Heart right ventricle (tissue), 16 donors: ENCODE results near the gene TMEM132D. TPM values are rescaled to one million over a fixed set of nuclear protein-coding genes. Genes with fewer than 3 reads are reported as not detected.

Source experiments
- ATAC-seq, 8 donors: fragments of 200-7000 bp; cut with Tn5 transposase; one replicate each; pipeline ENCODE4 v1.9.1; 2020; ENCODE audit warnings: mild to moderate bottlenecking in 8 of 8, moderate library complexity in 8 of 8, moderate number of reproducible peaks in 1 of 8
- DNase-seq, 2 donors: peaks; one replicate each; pipeline ENCODE4 v3.0.0-alpha.2; 2020
- H3K27ac ChIP-seq, 10 donors: fragments of 200-600 bp; sonication (generic) in 2 of 10; one replicate each; pipeline versions ENCODE4 v1.5.0 to v1.8.0; 2020 to 2022; ENCODE audit warnings: mild to moderate bottlenecking in 3 of 10
- H3K27me3 ChIP-seq, 7 donors: fragments of 200-600 bp; one replicate each; pipeline ENCODE4 v1.8.0; 2021 to 2022; ENCODE audit warnings: mild to moderate bottlenecking in 2 of 7
- H3K36me3 ChIP-seq, 9 donors: fragments of 200-600 bp; sonication (generic) in 1 of 9; one replicate each; pipeline versions ENCODE4 v1.5.0 to v1.8.0; 2020 to 2022; ENCODE audit warnings: mild to moderate bottlenecking in 2 of 9
- H3K4me1 ChIP-seq, 9 donors: fragments of 200-600 bp; sonication (generic) in 1 of 9; one replicate each; pipeline versions ENCODE4 v1.5.0 to v1.8.0; 2020 to 2022; ENCODE audit warnings: mild to moderate bottlenecking in 4 of 9
- H3K4me3 ChIP-seq, 10 donors: fragments of 200-600 bp; sonication (generic) in 2 of 10; one replicate each; pipeline versions ENCODE4 v1.5.0 to v1.8.0; 2020 to 2022; ENCODE audit warnings: mild to moderate bottlenecking in 7 of 10, moderate library complexity in 2 of 10
- H3K9me3 ChIP-seq, 11 donors: fragments of 200-600 bp in 10 of 11; sonication (generic) in 2 of 11; one replicate each; pipeline versions ENCODE4 v1.5.0 to v1.8.0; 2013 to 2022; ENCODE audit warnings: mild to moderate bottlenecking in 2 of 11, control low read depth in 1 of 11, moderate library complexity in 1 of 11
- WGBS, 2 donors: extraction: QIAGEN DNeasy Blood & Tissue Kit; methylation state at CpG; one replicate each; pipeline ENCODE4 v1.1.7; 2013; ENCODE audit warnings: inconsistent platforms in 1 of 2; 5-methylcytosine and 5-hydroxymethylcytosine counted together
- intact Hi-C, 10 donors: fragments of 100-400 bp; cut with DNase I; formaldehyde crosslinking; loops; one replicate each; pipeline versions ENCODE4 v1.11.1 to v1.14.2; 2022
- polyA plus RNA-seq, 2 donors: library from polyadenylated mRNA; stranded (reverse); fragments of 200-250 nt; gene quantifications; one replicate each; pipeline ENCODE4 v1.2.3, GENCODE V29; 2013
- total RNA-seq, 10 donors: library from RNA; stranded (reverse); fragmentation: NEBNext Ultra II Directional in 3 of 10; extraction: Animal tissue kit (Norgen Biotek cat#: 25700) in 3 of 10; gene quantifications; one replicate each; pipeline versions ENCODE4 v1.2.1 to v1.2.4, GENCODE V29; 2021 to 2023
- TF ChIP-seq, protein P1 (sequence below), 9 donors: fragments of 200-600 bp; sonication (generic) in 2 of 9; IDR thresholded peaks; one replicate each; pipeline versions ENCODE4 v1.5.0 to v1.8.0; 2021 to 2022; ENCODE audit warnings: antibody characterized with exemption in 9 of 9, mild to moderate bottlenecking in 5 of 9, moderate library complexity in 1 of 9
- donor health status: Arrhythmogenic right ventricular cardiomyopathy.
- donor health status: ischemic (EF 13 %, LVEDD 7.1; RV severe dilation, severe dysfunction).
- donor health status: healthy with polysubstance abuse.
- donor health status: DM: no; HTN: yes; CAD: no.
- donor health status: DM: no; HTN: no; CAD: no.
- donor health status: ischemic (EF 25% LVEDD 6.9; RV normal size, moderate dysfunction).
- donor health status: ischemic (EF 25% LVEDD 5.7; RV mildly dilated, moderate dysfunction).
- donor health status: healthy.
- donor health status: DM: yes; HTN: yes; CAD: no.
- donor health status: Ischemic cardiomyopathy.
- donor health status: ischemic (EF 35%, LVEDD 5.7; RV mildly dilated, moderate dysfunction).
- donor health status: nonischemic (EF 11% LVEDD 7.7; RV severe dilation, severe dysfunction).
- donor health status: DM: yes; HTN: yes; CAD: no.
- donor health status: PGD.
- donor health status: ischemic (EF 29% LVEDD 5.4; RV normal size, mild dysfunction).
- donor health status: nonischemic (EF 23%, LVEDD 6.1; RV moderate dilation, normal function).

TMEM132D gene
- total and polyA plus RNA-seq, 12 donors: not detected

GRCh38 chr12:129700036-129700435 lies 203.8 kb downstream of the TMEM132D start:
- H3K4me1 ChIP-seq: no peaks in the 10 kb centered on the region
- no peak overlapping the region for H3K4me3 ChIP-seq
- TF ChIP-seq, protein P1, sequence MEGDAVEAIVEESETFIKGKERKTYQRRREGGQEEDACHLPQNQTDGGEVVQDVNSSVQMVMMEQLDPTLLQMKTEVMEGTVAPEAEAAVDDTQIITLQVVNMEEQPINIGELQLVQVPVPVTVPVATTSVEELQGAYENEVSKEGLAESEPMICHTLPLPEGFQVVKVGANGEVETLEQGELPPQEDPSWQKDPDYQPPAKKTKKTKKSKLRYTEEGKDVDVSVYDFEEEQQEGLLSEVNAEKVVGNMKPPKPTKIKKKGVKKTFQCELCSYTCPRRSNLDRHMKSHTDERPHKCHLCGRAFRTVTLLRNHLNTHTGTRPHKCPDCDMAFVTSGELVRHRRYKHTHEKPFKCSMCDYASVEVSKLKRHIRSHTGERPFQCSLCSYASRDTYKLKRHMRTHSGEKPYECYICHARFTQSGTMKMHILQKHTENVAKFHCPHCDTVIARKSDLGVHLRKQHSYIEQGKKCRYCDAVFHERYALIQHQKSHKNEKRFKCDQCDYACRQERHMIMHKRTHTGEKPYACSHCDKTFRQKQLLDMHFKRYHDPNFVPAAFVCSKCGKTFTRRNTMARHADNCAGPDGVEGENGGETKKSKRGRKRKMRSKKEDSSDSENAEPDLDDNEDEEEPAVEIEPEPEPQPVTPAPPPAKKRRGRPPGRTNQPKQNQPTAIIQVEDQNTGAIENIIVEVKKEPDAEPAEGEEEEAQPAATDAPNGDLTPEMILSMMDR (IDR thresholded peaks at IDR 0.05): no peak
- no peaks in the 10 kb centered on the region for H3K27me3 ChIP-seq
- no peaks in the 10 kb centered on the region for H3K36me3 ChIP-seq
- DNase-seq (no peak), ATAC-seq (no peak)
- intact Hi-C loops: no loop called here
- H3K27ac ChIP-seq: no peak overlapping the region
- H3K9me3 ChIP-seq: peaks cover 0 to 51% (median 0%) of the 10 kb centered on the region in 11 donors
- 91 to 93% methylated on average over 22 of the region's 22 CpGs for WGBS, 2 donors

- WGBS, 2 donors: 55 to 56% methylated on average over 11 of the region's 11 CpGs
- H3K27me3 ChIP-seq: no peaks in the 10 kb centered on the region
Measured at GRCh38 chr12:129696926-129697325, 206.9 kb downstream of the TMEM132D start.

GRCh38 chr12:129696405-129696804 lies 207.4 kb downstream of the TMEM132D start:
- intact Hi-C loops: no loop called here
- WGBS, 2 donors: 23 to 27% methylated on average over 5 of the region's 5 CpGs
- TF ChIP-seq, protein P1 (IDR thresholded peaks at IDR 0.05): no peak
- peaks cover 0 to 37% (median 0%) of the 10 kb centered on the region in 11 donors for H3K9me3 ChIP-seq
- H3K4me3 ChIP-seq: no peak overlapping the region
- H3K27me3 ChIP-seq: no peaks in the 10 kb centered on the region
- no peak overlapping the region for H3K27ac ChIP-seq
- DNase-seq (no peak), ATAC-seq (no peak)
- no peaks in the 10 kb centered on the region for H3K4me1 ChIP-seq
- no peaks in the 10 kb centered on the region for H3K36me3 ChIP-seq

More at GRCh38 chr12:129696926-129697325, 206.9 kb downstream of the TMEM132D start:
- peaks cover 0 to 37% (median 0%) of the 10 kb centered on the region in 11 donors for H3K9me3 ChIP-seq
- ATAC-seq (no peak), DNase-seq (no peak)
- no peaks in the 10 kb centered on the region for H3K4me1 ChIP-seq
- intact Hi-C loops: no loop called here
- H3K4me3 ChIP-seq: no peak overlapping the region
- H3K27ac ChIP-seq: no peak overlapping the region
- H3K36me3 ChIP-seq: no peaks in the 10 kb centered on the region
- TF ChIP-seq, protein P1 (IDR thresholded peaks at IDR 0.05): no peak

GRCh38 chr12:129693731-129694130 lies 210.1 kb downstream of the TMEM132D start:
- no peaks in the 10 kb centered on the region for H3K4me1 ChIP-seq
- 90 to 93% methylated on average over 8 of the region's 8 CpGs for WGBS, 2 donors
- ATAC-seq: no peak
- H3K36me3 ChIP-seq: no peaks in the 10 kb centered on the region
- H3K4me3 ChIP-seq: no peak overlapping the region
- no peak for DNase-seq
- TF ChIP-seq, protein P1 (IDR thresholded peaks at IDR 0.05): no peak
- H3K9me3 ChIP-seq: peaks cover 0 to 27% (median 0%) of the 10 kb centered on the region in 11 donors
- intact Hi-C loops: no loop called here
- no peak overlapping the region for H3K27ac ChIP-seq
- H3K27me3 ChIP-seq: no peaks in the 10 kb centered on the region
